B cell (primary cell): ENCODE results near the gene SERPINB7. TPM values are rescaled to one million over a fixed set of nuclear protein-coding genes. Genes with fewer than 3 reads are reported as not detected.

ENCODE experiments used
- ATAC-seq: fragments of 200-7000 bp; cut with Tn5 transposase; one replicate; pipeline ENCODE4 v1.10.0; 2021; ENCODE audit warnings: low read depth, mild to moderate bottlenecking, moderate number of reproducible peaks, moderate library complexity
- CTCF ChIA-PET: fragments of 350-600 bp; sonication (Branson Sonifier 250); formaldehyde crosslinking; loops from one replicate; lab custom pipeline; 2021; ENCODE audit warnings: antibody characterized with exemption, inconsistent platforms; lab: Charles Lee
- POLR2A ChIA-PET: fragments of 350-600 bp; sonication (Branson Sonifier 250); formaldehyde crosslinking; loops from one replicate; lab custom pipeline; 2021; ENCODE audit warnings: antibody characterized with exemption; lab: Charles Lee
- DNase-seq: peaks from one replicate; pipeline ENCODE4 v3.0.0; 2013
- H2AFZ ChIP-seq: 2 replicates; pipeline ENCODE4 v1.6.1; 2012; ENCODE audit warnings: mild to moderate bottlenecking, low read depth, low read length; ENCODE audit not compliant: insufficient read depth, poor library complexity, severe bottlenecking
- H3K27ac ChIP-seq, 2 donors: 1 replicate in 1 of 2; 2 replicates in 1 of 2; pipeline ENCODE4 v1.5.1; 2012 to 2013; ENCODE audit warnings: low read length in 2 of 2, mild to moderate bottlenecking in 2 of 2, moderate library complexity in 1 of 2
- H3K27me3 ChIP-seq, 4 experiments: fragments of 200-600 bp in 1 of 4; sonication (generic) in 1 of 4; replicated peaks in 1 of 4; 1 replicate in 2 of 4; 2 replicates in 2 of 4; pipeline versions ENCODE4 v1.6.1 to v1.7.0; 2013 to 2016; ENCODE audit warnings: low read length in 3 of 4, mild to moderate bottlenecking in 2 of 4, mixed read lengths in 1 of 4, moderate library complexity in 1 of 4; ENCODE audit not compliant: insufficient read depth in 4 of 4, control insufficient read depth in 3 of 4; ENCODE audit errors: control extremely low read depth in 1 of 4
- H3K36me3 ChIP-seq, 2 experiments: replicated peaks in 1 of 2; 1 replicate in 1 of 2; 2 replicates in 1 of 2; pipeline versions ENCODE4 v1.6.1 to v1.7.1; 2013; ENCODE audit warnings: low read length in 1 of 2; ENCODE audit not compliant: insufficient read depth in 2 of 2, control insufficient read depth in 1 of 2; ENCODE audit errors: control extremely low read depth in 1 of 2, extremely low read depth in 1 of 2
- H3K4me1 ChIP-seq, 2 donors: fragments of 200-600 bp in 1 of 2; sonication (generic) in 1 of 2; 1 replicate in 1 of 2; 2 replicates in 1 of 2; pipeline versions ENCODE4 v1.5.1 to v1.6.1; 2013 to 2017; ENCODE audit warnings: low read length in 2 of 2; ENCODE audit not compliant: control insufficient read depth in 2 of 2, insufficient read depth in 2 of 2
- H3K4me2 ChIP-seq: replicated peaks from 2 replicates; pipeline ENCODE3; 2012; ENCODE audit warnings: mild to moderate bottlenecking, low read depth, low read length; ENCODE audit not compliant: poor library complexity, severe bottlenecking
- H3K4me3 ChIP-seq, 5 experiments: fragments of 200-600 bp in 1 of 5; sonication (generic) in 1 of 5; 1 replicate in 3 of 5; 2 replicates in 2 of 5; pipeline versions ENCODE4 v1.5.1 to v1.7.0; 2011 to 2016; ENCODE audit warnings: low read length in 4 of 5, mild to moderate bottlenecking in 4 of 5, low read depth in 2 of 5, control low read depth in 1 of 5, moderate library complexity in 1 of 5; ENCODE audit not compliant: insufficient read depth in 1 of 5; ENCODE audit errors: control extremely low read depth in 1 of 5, extremely low read depth in 1 of 5
- H3K79me2 ChIP-seq: fragments of 200-600 bp; sonication (generic); one replicate; pipeline ENCODE4 v1.6.0; 2016; ENCODE audit warnings: low read length; ENCODE audit not compliant: control insufficient read depth, insufficient read depth
- H3K9ac ChIP-seq: fragments of 200-600 bp; sonication (generic); 2 replicates; pipeline ENCODE4 v1.6.1; 2017; ENCODE audit warnings: mild to moderate bottlenecking, low read length, moderate library complexity
- H3K9me3 ChIP-seq, 3 donors: one replicate each; pipeline versions ENCODE4 v1.6.1 to v1.7.1; 2013; ENCODE audit warnings: low read length in 2 of 3; ENCODE audit not compliant: control insufficient read depth in 2 of 3, insufficient read depth in 1 of 3; ENCODE audit errors: control extremely low read depth in 1 of 3
- H4K20me1 ChIP-seq: 2 replicates; pipeline ENCODE4 v1.6.0; 2012; ENCODE audit warnings: mild to moderate bottlenecking, low read length; ENCODE audit not compliant: insufficient read depth, control insufficient read depth, poor library complexity, severe bottlenecking
- H3K27ac Mint-ChIP-seq: one replicate; pipeline ENCODE4 v1.8.0; 2021; ENCODE audit warnings: mixed read lengths
- H3K27me3 Mint-ChIP-seq: one replicate; pipeline ENCODE4 v1.8.0; 2021; ENCODE audit warnings: mixed read lengths
- H3K4me1 Mint-ChIP-seq: one replicate; pipeline ENCODE4 v1.8.0; 2021; ENCODE audit warnings: mixed read lengths
- H3K4me3 Mint-ChIP-seq: one replicate; pipeline ENCODE4 v1.8.0; 2021; ENCODE audit warnings: mixed read lengths
- H3K9me3 Mint-ChIP-seq: one replicate; pipeline ENCODE4 v1.8.0; 2022; ENCODE audit warnings: mixed read lengths; ENCODE audit not compliant: insufficient read depth
- EZH2 ChIP-seq: IDR thresholded peaks from 2 replicates; pipeline ENCODE4 v1.6.1; 2012; ENCODE audit warnings: borderline replicate concordance, low read depth, mild to moderate bottlenecking, moderate library complexity, low read length; ENCODE audit not compliant: insufficient read depth, poor library complexity, severe bottlenecking
- WGBS: methylation state at CpG from one replicate; pipeline ENCODE4 v1.1.5; 2013; ENCODE audit warnings: missing lambda C conversion rate; ENCODE audit not compliant: insufficient coverage; 5-methylcytosine and 5-hydroxymethylcytosine counted together
- intact Hi-C: fragments of 100-400 bp; cut with micrococcal nuclease; formaldehyde crosslinking; loops from one replicate; pipeline ENCODE4 v1.10.0; 2022
- polyA plus RNA-seq: library from polyadenylated mRNA; depleted of rRNA; stranded (reverse); fragments of >200 nt; gene quantifications from 2 replicates; pipeline ENCODE4 v1.2.3, GENCODE V29; 2012
- total RNA-seq, 2 donors: library from RNA; stranded (reverse); fragments of 120-200 nt in 1 of 2; gene quantifications; 1 replicate in 1 of 2; 2 replicates in 1 of 2; pipeline versions ENCODE4 v1.2.3 to v1.2.4, GENCODE V29; 2013 to 2022
- TF ChIP-seq, protein P1 (sequence below): fragments of 200-600 bp; IDR thresholded peaks from one replicate; pipeline ENCODE4 v1.8.0; 2022; ENCODE audit warnings: antibody characterized with exemption, mild to moderate bottlenecking

SERPINB7 gene
- total and polyA plus RNA-seq, 2 donors (not counting 1 experiment from before 2014, with no cell fraction given), result not detected

DNA sequence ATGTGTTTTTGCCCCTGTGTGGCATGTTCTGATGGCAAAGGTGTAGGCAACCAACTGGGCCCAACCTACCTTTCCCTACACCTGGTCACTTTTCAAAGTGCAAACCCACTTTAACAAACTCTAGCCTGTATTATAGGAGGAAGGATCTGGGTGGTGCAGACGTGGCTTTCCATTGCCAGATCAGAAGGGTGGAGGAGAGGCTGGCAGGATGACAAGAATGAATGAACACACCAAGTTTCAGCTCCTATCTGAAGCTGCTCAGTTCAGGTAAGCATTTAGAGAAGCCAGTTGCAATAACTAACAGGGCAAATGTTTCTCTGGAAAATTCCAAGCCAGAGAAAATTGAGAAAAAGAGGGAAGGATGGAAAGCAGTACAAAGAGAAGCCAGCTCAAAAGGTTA, 707 bp upstream of the SERPINB7 start:
- Mint-ChIP-seq H3K9me3 (no peaks in the 10 kb centered on the region), H3K4me1 (no peaks in the 10 kb centered on the region), H3K4me3 (no peak overlapping the region), H3K27ac (no peak overlapping the region), H3K27me3 (peaks cover 11% of the 10 kb centered on the region)
- H4K20me1 ChIP-seq, result no peaks in the 10 kb centered on the region
- 50% methylated on average over 1 of the region's 1 CpG for WGBS
- H3K9ac ChIP-seq, result no peak overlapping the region
- H3K9me3 ChIP-seq, result no peaks in the 10 kb centered on the region
- H3K4me1 ChIP-seq, result no peaks in the 10 kb centered on the region
- CTCF ChIA-PET, result no interaction called here
- peaks cover 0 to 4% (median 0%) of the 10 kb centered on the region in 4 experiments for H3K27me3 ChIP-seq
- H2AFZ ChIP-seq, result no peak overlapping the region
- POLR2A ChIA-PET, result no interaction called here
- no peak for DNase-seq
- H3K4me3 ChIP-seq, result no peak overlapping the region
- H3K27ac ChIP-seq, result no peak overlapping the region
- ATAC-seq, result no peak
- H3K4me2 ChIP-seq, result no peak overlapping the region
- intact Hi-C loops, result no loop called here
- TF ChIP-seq, protein P1, sequence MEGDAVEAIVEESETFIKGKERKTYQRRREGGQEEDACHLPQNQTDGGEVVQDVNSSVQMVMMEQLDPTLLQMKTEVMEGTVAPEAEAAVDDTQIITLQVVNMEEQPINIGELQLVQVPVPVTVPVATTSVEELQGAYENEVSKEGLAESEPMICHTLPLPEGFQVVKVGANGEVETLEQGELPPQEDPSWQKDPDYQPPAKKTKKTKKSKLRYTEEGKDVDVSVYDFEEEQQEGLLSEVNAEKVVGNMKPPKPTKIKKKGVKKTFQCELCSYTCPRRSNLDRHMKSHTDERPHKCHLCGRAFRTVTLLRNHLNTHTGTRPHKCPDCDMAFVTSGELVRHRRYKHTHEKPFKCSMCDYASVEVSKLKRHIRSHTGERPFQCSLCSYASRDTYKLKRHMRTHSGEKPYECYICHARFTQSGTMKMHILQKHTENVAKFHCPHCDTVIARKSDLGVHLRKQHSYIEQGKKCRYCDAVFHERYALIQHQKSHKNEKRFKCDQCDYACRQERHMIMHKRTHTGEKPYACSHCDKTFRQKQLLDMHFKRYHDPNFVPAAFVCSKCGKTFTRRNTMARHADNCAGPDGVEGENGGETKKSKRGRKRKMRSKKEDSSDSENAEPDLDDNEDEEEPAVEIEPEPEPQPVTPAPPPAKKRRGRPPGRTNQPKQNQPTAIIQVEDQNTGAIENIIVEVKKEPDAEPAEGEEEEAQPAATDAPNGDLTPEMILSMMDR, result no peak
- TF ChIP-seq EZH2, result no peak
- no peaks in the 10 kb centered on the region for H3K36me3 ChIP-seq
- no peaks in the 10 kb centered on the region for H3K79me2 ChIP-seq

DNA sequence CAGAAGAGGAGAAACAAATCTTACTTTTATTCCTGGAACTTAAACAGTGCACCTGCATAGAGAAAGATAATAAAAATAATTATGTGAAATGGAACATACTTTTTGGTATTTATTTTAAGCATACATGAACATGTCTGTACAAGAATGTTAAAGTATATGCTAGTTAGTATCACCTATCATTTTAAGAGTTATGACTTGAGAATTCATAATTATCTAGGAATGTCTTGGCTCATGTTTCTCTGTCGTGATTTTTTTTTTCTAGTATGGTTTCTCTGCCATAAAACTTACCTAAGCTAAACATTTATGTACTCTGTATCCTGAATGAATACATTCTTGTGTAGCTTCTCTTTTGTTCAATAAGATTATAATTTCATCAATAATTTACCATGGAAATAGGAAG, 4.2 kb downstream of the SERPINB7 start:
- Mint-ChIP-seq H3K27ac (no peak overlapping the region), H3K4me1 (no peaks in the 10 kb centered on the region), H3K9me3 (no peaks in the 10 kb centered on the region), H3K27me3 (peaks cover 4% of the 10 kb centered on the region), H3K4me3 (no peak overlapping the region)
- no peak for DNase-seq
- Histone ChIP-seq H3K27ac (no peak overlapping the region), H4K20me1 (no peaks in the 10 kb centered on the region), H3K79me2 (no peaks in the 10 kb centered on the region), H3K27me3 (peaks cover 0 to 4% (median 0%) of the 10 kb centered on the region in 4 experiments), H2AFZ (no peak overlapping the region), H3K9me3 (no peaks in the 10 kb centered on the region), H3K9ac (no peak overlapping the region), H3K36me3 (no peaks in the 10 kb centered on the region), H3K4me1 (no peaks in the 10 kb centered on the region), H3K4me3 (no peak overlapping the region), H3K4me2 (no peak overlapping the region)
- CTCF ChIA-PET, result no interaction called here
- no CpG with 5 or more reads among the region's 1 CpG for WGBS
- ATAC-seq, result no peak
- POLR2A ChIA-PET, result no interaction called here
- intact Hi-C loops, result no loop called here
- no peak for TF ChIP-seq EZH2
- TF ChIP-seq, protein P1, result no peak
